ENCODE measurements around the gene PCDHB10.

Gene PCDHB10

GRCh38 chr5:141236516-141237313 is 44.6 kb downstream of the PCDHB10 start:
- no peak for DNase-seq (ENCODE audit: low read depth, low spot score)

GRCh38 chr5:141241496-141241895 is 49.3 kb downstream of the PCDHB10 start:
- no peak for DNase-seq (ENCODE audit: low read depth, low spot score)
